Karpas-422 (cell line): ENCODE results near the gene ADCK1. TPM values are rescaled to one million over a fixed set of nuclear protein-coding genes. Genes with fewer than 3 reads are reported as not detected.

Experiments used
- DNase-seq: peaks from one replicate; pipeline ENCODE4 v3.0.0-alpha.2; 2015
- H2AFZ ChIP-seq: fragments of 200-600 bp; sonication (generic); 2 replicates; pipeline ENCODE4 v1.6.1; 2014; ENCODE audit warnings: antibody characterized with exemption, low read length, mixed read lengths
- H3K27ac ChIP-seq: fragments of 200-600 bp; sonication (generic); 2 replicates; pipeline ENCODE4 v1.5.1; 2014; ENCODE audit warnings: mild to moderate bottlenecking, low read length, moderate library complexity
- H3K27me3 ChIP-seq: fragments of 200-600 bp; sonication (generic); 2 replicates; pipeline ENCODE4 v1.6.1; 2014; ENCODE audit warnings: low read length, mixed read lengths
- H3K36me3 ChIP-seq: fragments of 200-600 bp; sonication (generic); 2 replicates; pipeline ENCODE4 v1.6.1; 2014; ENCODE audit warnings: low read length, mixed read lengths; ENCODE audit not compliant: insufficient read depth
- H3K4me1 ChIP-seq: fragments of 200-600 bp; sonication (generic); 2 replicates; pipeline ENCODE4 v1.6.1; 2014; ENCODE audit warnings: mild to moderate bottlenecking, low read length, mixed read lengths
- H3K4me2 ChIP-seq: fragments of 200-600 bp; sonication (generic); 2 replicates; pipeline ENCODE4 v1.6.1; 2014; ENCODE audit warnings: low read length, low read depth, mild to moderate bottlenecking; ENCODE audit not compliant: poor library complexity, severe bottlenecking
- H3K4me3 ChIP-seq: fragments of 200-600 bp; sonication (generic); 2 replicates; pipeline ENCODE4 v1.5.1; 2014; ENCODE audit warnings: mild to moderate bottlenecking, antibody characterized with exemption, low read length, mixed read lengths
- H3K79me2 ChIP-seq: fragments of 200-600 bp; sonication (generic); 2 replicates; pipeline ENCODE4 v1.6.1; 2014; ENCODE audit warnings: mild to moderate bottlenecking, low read length, mixed read lengths
- H3K9ac ChIP-seq: fragments of 200-600 bp; sonication (generic); 2 replicates; pipeline ENCODE4 v1.6.0; 2014; ENCODE audit warnings: low read length
- H3K9me2 ChIP-seq: fragments of 200-600 bp; sonication (generic), shearing (Covaris generic); replicated peaks from 2 replicates; pipeline ENCODE4 v1.6.0; 2014; ENCODE audit warnings: mild to moderate bottlenecking, low read length, moderate library complexity; ENCODE audit not compliant: insufficient read depth
- H3K9me3 ChIP-seq: fragments of 300-700, 200-600 bp; sonication (generic); 2 replicates; pipeline ENCODE4 v1.6.1; 2014; ENCODE audit warnings: low read length, mixed read lengths
- H4K20me1 ChIP-seq: fragments of 200-600 bp; sonication (generic); 2 replicates; pipeline ENCODE4 v1.6.1; 2014; ENCODE audit warnings: mild to moderate bottlenecking, antibody characterized with exemption, low read length, low read depth; ENCODE audit not compliant: insufficient read depth
- total RNA-seq: library from RNA; depleted of rRNA; stranded (reverse); fragments of >200 nt; shearing (Covaris generic); gene quantifications from 2 replicates; pipeline ENCODE4 v1.2.3, GENCODE V29; 2014; ENCODE audit warnings: low replicate concordance

ADCK1 gene
- total RNA-seq, 1 experiment from 2014 or later = 9.7 TPM

GRCh38 chr14:77897374-77897773 lies 97.5 kb downstream of the ADCK1 start:
- Histone ChIP-seq H3K4me3 (no peak overlapping the region), H3K79me2 (no peaks in the 10 kb centered on the region), H4K20me1 (no peaks in the 10 kb centered on the region; the same call in 1 of the 2 replicates)

GRCh38 chr14:77902811-77903210 lies 102.9 kb downstream of the ADCK1 start:
- Histone ChIP-seq H3K27me3 (no peaks in the 10 kb centered on the region), H3K79me2 (no peaks in the 10 kb centered on the region), H3K4me1 (no peaks in the 10 kb centered on the region), H2AFZ (no peak overlapping the region), H3K27ac (no peak overlapping the region), H3K4me3 (no peak overlapping the region), H3K9me3 (no peaks in the 10 kb centered on the region), H3K9ac (no peak overlapping the region), H3K36me3 (no peaks in the 10 kb centered on the region), H3K4me2 (no peak overlapping the region), H3K9me2 (no peaks in the 10 kb centered on the region), H4K20me1 (no peaks in the 10 kb centered on the region)
- no peak for DNase-seq

More at GRCh38 chr14:77897374-77897773, 97.5 kb downstream of the ADCK1 start:
- H3K4me2 ChIP-seq = no peak overlapping the region
- H3K4me1 ChIP-seq = no peaks in the 10 kb centered on the region
- DNase-seq = no peak
- H3K27ac ChIP-seq = no peak overlapping the region
- no peak overlapping the region for H3K9ac ChIP-seq
- no peaks in the 10 kb centered on the region for H3K9me3 ChIP-seq
- H3K27me3 ChIP-seq = no peaks in the 10 kb centered on the region
- H3K36me3 ChIP-seq = no peaks in the 10 kb centered on the region
- H3K9me2 ChIP-seq = no peaks in the 10 kb centered on the region
- no peak overlapping the region for H2AFZ ChIP-seq

GRCh38 chr14:77903221-77903620 lies 103.3 kb downstream of the ADCK1 start:
- Histone ChIP-seq H3K27ac (no peak overlapping the region), H3K4me1 (no peaks in the 10 kb centered on the region), H3K4me2 (no peak overlapping the region), H3K9me2 (no peaks in the 10 kb centered on the region), H3K27me3 (no peaks in the 10 kb centered on the region), H4K20me1 (no peaks in the 10 kb centered on the region), H3K79me2 (no peaks in the 10 kb centered on the region), H3K9me3 (no peaks in the 10 kb centered on the region), H3K36me3 (no peaks in the 10 kb centered on the region), H3K9ac (no peak overlapping the region), H3K4me3 (no peak overlapping the region), H2AFZ (no peak overlapping the region)
- no peak for DNase-seq

GRCh38 chr14:77903937-77904617 lies 104.2 kb downstream of the ADCK1 start:
- H3K36me3 ChIP-seq = no peaks in the 10 kb centered on the region
- no peaks in the 10 kb centered on the region for H3K9me3 ChIP-seq
- no peaks in the 10 kb centered on the region for H3K27me3 ChIP-seq
- H3K4me1 ChIP-seq = no peaks in the 10 kb centered on the region
- no peak for DNase-seq
- no peak overlapping the region for H3K27ac ChIP-seq
- H3K4me2 ChIP-seq = no peak overlapping the region
- no peaks in the 10 kb centered on the region for H3K9me2 ChIP-seq
- H2AFZ ChIP-seq = no peak overlapping the region
- H3K9ac ChIP-seq = no peak overlapping the region
- no peaks in the 10 kb centered on the region for H4K20me1 ChIP-seq
- H3K4me3 ChIP-seq = no peak overlapping the region
- H3K79me2 ChIP-seq = no peaks in the 10 kb centered on the region

- no peak overlapping the region for H3K9ac ChIP-seq
- no peak overlapping the region for H3K4me2 ChIP-seq
- H3K27ac ChIP-seq = no peak overlapping the region
- no peaks in the 10 kb centered on the region for H4K20me1 ChIP-seq
- H3K9me2 ChIP-seq = no peaks in the 10 kb centered on the region
- no peaks in the 10 kb centered on the region for H3K79me2 ChIP-seq
- no peaks in the 10 kb centered on the region for H3K36me3 ChIP-seq
- no peak overlapping the region for H2AFZ ChIP-seq
- H3K4me1 ChIP-seq = no peaks in the 10 kb centered on the region
- H3K4me3 ChIP-seq = no peak overlapping the region
- H3K9me3 ChIP-seq = no peaks in the 10 kb centered on the region
- no peaks in the 10 kb centered on the region for H3K27me3 ChIP-seq
- DNase-seq = no peak
Measured at GRCh38 chr14:77906446-77906845, 106.5 kb downstream of the ADCK1 start.

- Histone ChIP-seq H3K9me3 (no peaks in the 10 kb centered on the region), H3K4me2 (no peak overlapping the region), H3K79me2 (no peaks in the 10 kb centered on the region), H3K27ac (no peak overlapping the region), H3K4me3 (no peak overlapping the region), H3K9me2 (no peaks in the 10 kb centered on the region), H2AFZ (no peak overlapping the region), H3K4me1 (no peaks in the 10 kb centered on the region), H4K20me1 (no peaks in the 10 kb centered on the region), H3K9ac (no peak overlapping the region), H3K36me3 (no peaks in the 10 kb centered on the region), H3K27me3 (no peaks in the 10 kb centered on the region)
- no peak for DNase-seq
Measured at GRCh38 chr14:77908847-77909246, 108.9 kb downstream of the ADCK1 start.

GRCh38 chr14:77909911-77910310 lies 110.0 kb downstream of the ADCK1 start:
- Histone ChIP-seq H3K4me1 (no peaks in the 10 kb centered on the region), H3K4me2 (no peak overlapping the region), H3K9me2 (no peaks in the 10 kb centered on the region), H3K9ac (no peak overlapping the region), H3K27me3 (no peaks in the 10 kb centered on the region), H3K9me3 (no peaks in the 10 kb centered on the region), H2AFZ (no peak overlapping the region), H3K27ac (no peak overlapping the region), H3K4me3 (no peak overlapping the region), H4K20me1 (no peaks in the 10 kb centered on the region), H3K79me2 (no peaks in the 10 kb centered on the region), H3K36me3 (no peaks in the 10 kb centered on the region)
- DNase-seq = no peak

- Histone ChIP-seq H4K20me1 (no peaks in the 10 kb centered on the region), H3K9ac (no peak overlapping the region), H3K27me3 (no peaks in the 10 kb centered on the region), H3K4me3 (no peak overlapping the region), H3K27ac (no peak overlapping the region), H2AFZ (no peak overlapping the region), H3K4me1 (no peaks in the 10 kb centered on the region), H3K9me2 (no peaks in the 10 kb centered on the region), H3K4me2 (no peak overlapping the region), H3K9me3 (no peaks in the 10 kb centered on the region), H3K79me2 (no peaks in the 10 kb centered on the region), H3K36me3 (no peaks in the 10 kb centered on the region)
- no peak for DNase-seq
Measured at GRCh38 chr14:77910506-77910905, 110.6 kb downstream of the ADCK1 start.
